Esophagus squamous epithelium (tissue), 4 donors: ENCODE data around the gene PARM1.

Experiments used
- CTCF ChIP-seq, 6 experiments: fragments of 450-650 bp in 4 of 6; fragments of 200-600 bp in 2 of 6; sonication (generic) in 2 of 6; IDR thresholded peaks; one replicate each; pipeline ENCODE4 v1.5.1; 2016 to 2019; ENCODE audit warnings: antibody characterized with exemption in 6 of 6, mild to moderate bottlenecking in 4 of 6, moderate library complexity in 4 of 6
- POLR2A ChIP-seq, 4 donors: fragments of 450-650 bp; IDR thresholded peaks; one replicate each; pipeline ENCODE4 v1.6.1; 2017; ENCODE audit warnings: antibody characterized with exemption in 4 of 4, mild to moderate bottlenecking in 4 of 4, moderate library complexity in 3 of 4

GRCh38 chr4:75001871-75002270, 69.0 kb downstream of the PARM1 start:
- no peak for TF ChIP-seq CTCF (IDR thresholded peaks at IDR 0.05)
- no peak for TF ChIP-seq POLR2A (IDR thresholded peaks at IDR 0.05)
